Measurements from ENCODE around the gene RHNO1. TPM values are rescaled to one million over a fixed set of nuclear protein-coding genes. Genes with fewer than 3 reads are reported as not detected.

Gene RHNO1
- total and polyA plus RNA-seq, 2 of the 4 experiments (the other 2 are of a cell fraction): 26.1 to 30.6 TPM

- Histone ChIP-seq H4K91ac (ENCODE audit: insufficient read depth, low read depth, low read length) (no peak overlapping the region), H4K8ac (ENCODE audit: low read depth in 2 of 2, low read length in 2 of 2) (no peak overlapping the region), H3K4me3 (ENCODE audit: insufficient read depth, low read depth, low read length) (no peak overlapping the region), H3K4ac (ENCODE audit: low read depth, low read length) (no peak overlapping the region), H2AK9ac (replicated peaks; ENCODE audit: low read depth, low read length, poor library complexity) (no peak overlapping the region), H3K27ac (ENCODE audit: insufficient read depth, low read length) (no peak overlapping the region), H3K79me1 (ENCODE audit: low read depth in 1 of 2, low read length in 2 of 2) (peaks cover 0 to 10% of the 10 kb centered on the region in 2 experiments; a peak in 2 of 4 replicates), H3K14ac (replicated peaks; ENCODE audit: low read depth, low read length) (no peak overlapping the region), H3K9me3 (ENCODE audit: control insufficient read depth, insufficient read depth, low read length) (no peaks in the 10 kb centered on the region), H3K4me2 (ENCODE audit: low read depth, low read length) (no peak overlapping the region), H2BK15ac (ENCODE audit: low read depth, low read length) (no peak overlapping the region), H4K20me1 (ENCODE audit: insufficient read depth, low read length) (no peaks in the 10 kb centered on the region), H2BK5ac (ENCODE audit: low read depth, low read length, poor library complexity, severe bottlenecking) (no peak overlapping the region), H3K9me1 (ENCODE audit: insufficient read depth, low read length) (no peaks in the 10 kb centered on the region), H3K18ac (ENCODE audit: low read depth, low read length) (no peak overlapping the region), H3K27me3 (ENCODE audit: control insufficient read depth, insufficient read depth, low read length) (no peaks in the 10 kb centered on the region), H3K9ac (ENCODE audit: low read depth, low read length) (no peak overlapping the region), H2BK120ac (ENCODE audit: low read depth, low read length) (no peak overlapping the region), H4K5ac (ENCODE audit: low read depth, low read length) (no peak overlapping the region), H3K4me1 (ENCODE audit: control insufficient read depth, insufficient read depth, low read length) (no peaks in the 10 kb centered on the region), H3K36me3 (ENCODE audit: control insufficient read depth, insufficient read depth, low read length) (peaks cover 41% of the 10 kb centered on the region), H2AFZ (replicated peaks; ENCODE audit: low read length, poor library complexity) (no peak overlapping the region), H2BK20ac (ENCODE audit: low read depth, low read length) (no peak overlapping the region), H2AK5ac (ENCODE audit: low read depth, low read length) (no peak overlapping the region), H3K56ac (ENCODE audit: extremely low read depth, insufficient read depth, low read length) (no peak overlapping the region), H3K23ac (ENCODE audit: low read depth, low read length) (no peak overlapping the region)
- no TSS peak for BruUV-seq (replicated peaks)
- DNase-seq (no peak), ATAC-seq (ENCODE audit: low read depth) (no peak)
- in situ Hi-C loops (cut with MboI; ENCODE audit: low sequenced_read_pairs) (no loop called here), intact Hi-C loops (cut with micrococcal nuclease) (no loop called here), dilution Hi-C loops (cut with HindIII; ENCODE audit: low sequenced_read_pairs, unreplicated experiment) (no loop called here)
- POLR2A ChIA-PET (ENCODE audit: unreplicated experiment): no interaction called here
- WGBS, 2 experiments (ENCODE audit: extremely low coverage in 2 of 2, insufficient read length in 1 of 2): 80% methylated on average over 2 of the region's 6 CpGs; no CpG with 5 or more reads in 1 of the 2 experiments
- TF ChIP-seq FOS (IDR thresholded peaks at IDR 0.05; ENCODE audit: low read depth, low read length): no peak
- CTCF ChIA-PET: interaction anchor here (1.5 kb wide), 1 partner anchor 101 kb away, joined by 3 read pairs; no protein-coding TSS in a partner anchor
Measured at GRCh38 chr12:2933586-2933985, 56.6 kb downstream of the RHNO1 start.

All from IMR-90 (cell line).